Measurements from ENCODE around the gene TRAPPC14.

The TRAPPC14 gene

DNA sequence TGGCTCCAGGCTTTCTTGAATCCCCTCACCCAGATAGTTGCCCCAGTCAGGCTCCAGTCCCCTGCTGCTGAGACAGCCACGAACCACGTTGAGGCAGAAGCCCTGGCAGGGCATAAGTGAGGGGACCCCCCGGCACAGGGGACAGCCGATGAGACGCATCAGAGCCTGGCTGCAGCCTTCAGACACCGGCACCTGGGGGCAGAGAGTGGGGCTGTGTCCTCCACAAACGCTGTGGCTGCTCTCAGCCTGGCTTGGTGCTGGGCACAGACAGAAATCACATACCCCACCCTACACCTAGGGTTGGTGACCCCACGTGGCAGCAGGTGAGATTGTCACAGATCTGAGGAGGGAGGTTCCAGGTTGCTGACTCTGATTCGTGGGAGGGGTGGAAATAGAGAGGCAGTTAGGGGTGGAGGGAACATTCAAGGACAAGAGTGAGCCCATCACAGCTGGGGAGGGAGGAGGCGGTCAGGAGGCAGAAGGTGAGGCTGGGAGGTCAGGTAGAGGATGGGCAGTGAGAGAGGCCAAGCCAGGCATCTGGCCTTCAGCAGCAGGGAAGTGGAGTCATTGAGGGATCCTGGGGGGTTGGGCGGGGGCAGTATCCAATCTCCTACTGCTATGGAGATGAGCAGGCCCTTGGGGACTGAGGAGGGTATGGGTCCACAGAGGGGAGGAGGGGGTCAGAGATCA lies 15.4 kb upstream of the TRAPPC14 start:
- no peak for DNase-seq (ENCODE audit: low read depth in 2 of 2)

DNA sequence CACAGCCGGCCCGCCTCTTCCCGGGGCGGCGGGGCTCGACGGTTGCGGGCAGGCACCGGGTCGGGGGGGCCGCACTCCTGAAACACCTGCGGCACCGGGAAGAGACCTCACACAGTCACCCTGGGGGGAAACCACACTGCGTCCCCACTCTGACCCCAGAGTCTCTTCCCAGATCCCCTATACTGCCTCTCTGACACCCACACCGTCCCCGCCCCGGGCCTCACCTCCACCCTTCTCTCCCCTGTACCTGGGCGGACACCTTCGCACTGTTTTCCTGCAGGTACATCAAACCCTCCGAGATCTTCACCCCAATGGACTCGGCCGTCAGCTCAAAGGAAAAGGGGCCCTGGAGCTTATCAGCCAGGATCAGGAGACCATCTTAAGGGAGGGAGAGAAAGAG lies 13.3 kb upstream of the TRAPPC14 start:
- no peak for DNase-seq (ENCODE audit: low read depth in 2 of 2)

GRCh38 chr7:100171087-100171681 lies 12.7 kb upstream of the TRAPPC14 start:
- no peak for DNase-seq (ENCODE audit: low read depth in 2 of 2)

GRCh38 chr7:100170101-100170897 lies 11.8 kb upstream of the TRAPPC14 start:
- no peak for DNase-seq (ENCODE audit: low read depth in 2 of 2)

DNA sequence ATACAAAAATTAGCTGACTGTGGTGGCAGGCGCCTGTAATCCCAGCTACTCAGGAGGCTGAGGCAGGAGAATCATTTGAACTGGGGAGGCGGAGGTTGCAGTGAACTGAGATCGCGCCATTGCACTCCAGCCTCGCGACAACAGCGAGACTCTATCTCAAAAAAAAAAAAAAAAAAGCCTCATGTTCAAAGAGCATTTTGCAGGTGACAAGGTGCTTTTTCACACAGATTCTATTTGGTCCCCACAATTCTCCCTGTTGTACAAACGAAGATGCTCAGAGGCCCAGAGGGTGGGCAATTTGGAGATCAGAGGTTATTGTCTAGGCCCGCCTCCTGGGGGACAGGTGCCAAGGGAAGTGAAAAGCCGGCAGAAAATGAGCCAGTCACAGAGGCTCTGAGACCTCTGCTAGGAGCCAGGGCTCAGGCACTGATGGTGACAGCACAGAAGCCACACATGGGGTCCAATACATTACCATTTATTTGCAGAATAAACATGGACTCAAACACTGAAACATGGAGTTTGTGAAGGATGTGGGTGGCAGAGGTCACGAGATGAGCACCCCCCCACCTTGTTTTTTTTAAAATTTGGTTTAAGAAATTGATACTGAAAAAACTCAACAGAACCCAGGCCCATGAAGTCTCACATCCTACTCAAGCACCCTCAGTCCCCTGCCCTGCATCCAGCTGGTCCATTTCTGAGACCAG lies 10.8 kb upstream of the TRAPPC14 start:
- DNase-seq (ENCODE audit: low read depth in 2 of 2), result no peak

- DNase-seq (ENCODE audit: low read depth in 2 of 2), result no peak
Measured at GRCh38 chr7:100167912-100168323, 9.4 kb upstream of the TRAPPC14 start.

DNA sequence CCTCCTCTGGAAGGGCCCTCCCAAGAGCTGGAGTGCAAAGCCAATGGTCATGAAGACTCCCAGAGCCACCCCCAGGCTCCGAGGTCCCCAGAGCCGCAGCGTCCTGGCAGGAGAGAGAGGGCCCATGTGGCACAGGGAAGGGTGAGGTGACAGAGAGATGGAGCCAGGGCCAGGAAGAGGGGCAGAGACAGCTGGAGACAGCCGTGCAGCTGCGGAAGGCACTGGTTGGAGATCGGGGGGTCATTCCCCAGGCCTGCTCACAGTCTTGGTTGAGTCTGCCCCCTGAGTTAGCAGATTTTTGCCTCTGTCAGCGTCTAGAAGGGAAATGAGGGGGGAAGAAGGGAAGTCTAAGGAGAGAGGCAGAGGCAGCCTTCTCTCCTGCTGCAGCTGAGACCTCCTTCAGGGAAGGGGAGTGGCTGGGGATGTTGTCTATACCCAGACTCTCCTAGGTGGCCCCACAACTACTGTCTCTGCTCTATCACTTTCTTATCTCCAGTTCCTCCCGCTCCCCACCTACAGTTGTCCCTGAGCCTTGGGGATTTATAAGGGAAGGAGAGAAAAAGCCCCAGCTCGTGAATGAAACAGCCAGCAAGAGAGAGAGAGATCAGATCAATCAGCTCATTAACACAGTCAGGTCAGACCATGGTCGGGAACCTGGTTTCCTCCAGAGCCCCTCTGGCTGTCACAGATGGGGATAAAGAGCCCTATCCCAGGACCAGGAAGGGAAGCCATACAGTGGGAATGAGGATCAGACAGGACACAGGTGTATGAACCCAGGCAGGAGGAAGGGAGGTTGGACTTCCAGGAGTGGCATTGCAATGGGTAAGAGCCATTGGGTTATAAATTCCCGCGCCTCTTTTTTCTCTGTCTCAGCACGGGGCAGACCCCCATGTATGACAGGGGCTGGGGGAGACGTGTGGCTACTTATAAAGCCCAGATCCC lies 8.7 kb upstream of the TRAPPC14 start:
- no peak for DNase-seq (ENCODE audit: low read depth in 2 of 2)

DNA sequence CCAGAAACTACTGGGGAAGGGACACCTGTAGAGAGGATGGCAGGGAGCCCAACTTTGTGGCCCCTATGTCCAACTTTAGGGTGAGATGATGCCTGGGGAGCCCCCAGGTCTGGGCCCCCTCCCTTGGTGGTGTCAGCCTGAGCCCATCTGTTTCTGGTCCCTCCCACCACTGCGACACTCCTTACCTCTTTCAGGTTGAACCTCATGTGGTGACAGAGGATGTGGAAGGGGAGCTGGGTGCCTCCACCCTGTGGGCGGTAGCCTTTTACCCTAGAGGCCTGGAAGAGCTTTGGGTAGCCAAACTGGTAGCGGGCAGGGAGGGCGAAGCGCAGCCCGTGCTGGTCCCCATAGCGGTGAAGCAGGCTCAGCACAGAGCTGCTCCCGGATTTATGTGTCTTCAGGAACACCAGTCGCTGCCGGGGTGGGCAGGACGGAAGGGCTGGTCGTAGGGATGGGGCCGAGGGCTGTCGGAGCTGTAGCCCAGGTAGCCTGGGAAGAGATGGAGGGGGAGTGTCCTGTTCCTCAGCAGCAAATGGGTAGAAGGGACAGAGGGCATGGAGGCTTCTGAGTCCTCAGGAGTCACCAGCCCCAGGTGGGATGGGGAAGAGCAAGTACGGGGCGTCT lies 7.9 kb upstream of the TRAPPC14 start:
- DNase-seq (ENCODE audit: low read depth in 2 of 2), result no peak

DNA sequence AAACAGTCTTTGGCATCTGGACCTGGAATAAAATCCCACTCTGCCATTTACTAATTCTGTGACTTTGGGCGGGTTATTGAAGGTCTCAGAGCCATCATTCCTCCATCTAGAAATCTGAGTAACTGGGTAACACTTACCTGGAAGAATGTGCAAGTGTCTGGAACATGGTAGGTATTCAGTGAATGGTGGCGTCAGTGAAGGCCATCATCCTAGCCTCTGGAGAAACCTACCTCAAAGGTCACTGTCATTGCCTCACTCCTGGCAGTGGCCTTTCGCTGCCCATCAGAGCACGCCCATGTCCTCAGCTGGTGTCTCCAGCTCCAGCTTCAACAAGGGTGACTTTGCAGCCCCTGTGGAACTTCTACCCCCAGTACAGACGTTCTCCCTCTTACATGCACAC lies 5.3 kb upstream of the TRAPPC14 start:
- DNase-seq (ENCODE audit: low read depth in 2 of 2), result no peak

- no peak for DNase-seq (ENCODE audit: low read depth in 2 of 2)
Measured at GRCh38 chr7:100163006-100163531, 4.5 kb upstream of the TRAPPC14 start.

DNA sequence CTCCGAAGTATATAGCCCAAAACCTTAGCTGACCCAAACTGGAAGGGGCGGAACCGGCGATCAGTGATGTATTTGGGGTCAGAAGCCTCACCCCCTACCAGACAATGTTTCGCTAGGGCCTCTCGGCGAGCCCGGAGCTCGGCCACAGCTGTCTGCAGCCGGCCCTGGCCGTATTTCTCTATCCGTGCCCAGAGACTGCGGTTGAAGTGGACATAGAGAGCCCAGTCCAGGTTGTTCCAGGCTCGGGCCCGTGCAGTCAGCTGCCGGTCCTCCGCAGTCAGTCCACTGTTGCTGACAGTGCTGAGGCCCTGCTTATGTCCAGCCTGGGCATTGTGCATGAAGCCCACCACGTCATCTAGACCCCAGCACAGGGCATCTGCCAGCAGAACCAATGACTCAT lies 1.5 kb upstream of the TRAPPC14 start:
- no peak for DNase-seq (ENCODE audit: low read depth in 2 of 2)

- DNase-seq (ENCODE audit: low read depth in 2 of 2), result no peak
Measured at GRCh38 chr7:100159099-100159623, 638 bp upstream of the TRAPPC14 start.

DNA sequence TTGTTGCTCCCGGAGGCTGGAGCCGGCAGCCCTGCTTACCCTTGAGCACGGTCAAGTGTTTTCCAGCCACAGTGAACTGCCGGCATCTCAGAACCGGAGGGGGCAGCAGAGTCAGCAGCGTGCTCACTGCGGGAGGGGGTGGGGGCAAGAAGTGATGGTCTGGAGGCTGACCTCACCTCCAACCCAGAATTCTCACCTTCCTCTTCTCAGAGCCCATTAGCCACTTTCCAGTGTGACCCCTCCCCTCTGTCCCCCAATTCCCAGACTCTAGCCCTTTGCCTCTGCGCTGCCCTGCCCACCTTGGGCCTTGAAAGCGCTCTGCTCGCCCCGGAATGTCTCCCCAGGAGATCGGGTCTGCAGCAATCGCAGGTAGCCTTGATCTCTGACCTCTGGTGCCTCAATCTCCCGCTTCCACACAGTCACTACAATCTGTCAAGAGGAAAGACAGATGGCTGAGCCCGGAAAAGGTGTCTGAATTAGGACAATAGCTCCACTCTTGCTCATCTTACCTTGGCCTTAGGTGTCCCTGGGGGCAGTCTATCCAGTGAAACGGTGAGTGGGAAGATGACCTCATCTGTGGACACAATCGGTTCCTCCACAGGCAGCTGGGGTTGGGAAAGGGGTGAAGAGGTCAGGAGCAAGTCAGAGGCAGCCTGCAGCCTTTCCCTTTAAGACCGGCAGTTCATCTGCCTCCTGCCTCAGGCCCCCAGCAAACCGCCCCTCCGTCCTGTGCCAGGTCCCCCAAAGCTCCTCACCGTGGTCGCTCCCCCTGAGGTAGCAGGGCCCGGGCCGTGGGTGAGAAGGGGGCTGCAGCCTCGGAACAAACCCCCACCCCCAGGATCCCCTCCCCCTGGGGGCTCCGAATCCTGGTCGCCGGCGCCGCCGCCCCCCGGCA lies 942 bp downstream of the TRAPPC14 start:
- DNase-seq (ENCODE audit: low read depth in 2 of 2), result no peak

DNA sequence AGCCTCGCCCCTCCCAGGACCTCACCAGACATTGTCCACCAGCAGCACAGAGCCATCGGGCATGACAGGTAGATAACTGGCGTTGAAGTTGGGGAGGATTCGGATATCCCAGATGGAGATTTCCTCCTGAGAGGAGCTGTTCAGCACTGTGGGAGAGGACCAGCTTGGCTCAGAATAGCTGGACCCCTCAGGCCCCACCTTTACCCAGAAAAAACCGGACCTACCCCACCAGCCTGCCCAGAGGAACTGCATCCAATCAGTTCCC lies 1.5 kb downstream of the TRAPPC14 start:
- DNase-seq (ENCODE audit: low read depth in 2 of 2), result no peak

GRCh38 chr7:100156331-100157068 lies 2.0 kb downstream of the TRAPPC14 start:
- DNase-seq (ENCODE audit: low read depth in 2 of 2), result no peak

GRCh38 chr7:100155553-100156317 lies 2.8 kb downstream of the TRAPPC14 start:
- DNase-seq (ENCODE audit: low read depth in 2 of 2), result no peak

DNA sequence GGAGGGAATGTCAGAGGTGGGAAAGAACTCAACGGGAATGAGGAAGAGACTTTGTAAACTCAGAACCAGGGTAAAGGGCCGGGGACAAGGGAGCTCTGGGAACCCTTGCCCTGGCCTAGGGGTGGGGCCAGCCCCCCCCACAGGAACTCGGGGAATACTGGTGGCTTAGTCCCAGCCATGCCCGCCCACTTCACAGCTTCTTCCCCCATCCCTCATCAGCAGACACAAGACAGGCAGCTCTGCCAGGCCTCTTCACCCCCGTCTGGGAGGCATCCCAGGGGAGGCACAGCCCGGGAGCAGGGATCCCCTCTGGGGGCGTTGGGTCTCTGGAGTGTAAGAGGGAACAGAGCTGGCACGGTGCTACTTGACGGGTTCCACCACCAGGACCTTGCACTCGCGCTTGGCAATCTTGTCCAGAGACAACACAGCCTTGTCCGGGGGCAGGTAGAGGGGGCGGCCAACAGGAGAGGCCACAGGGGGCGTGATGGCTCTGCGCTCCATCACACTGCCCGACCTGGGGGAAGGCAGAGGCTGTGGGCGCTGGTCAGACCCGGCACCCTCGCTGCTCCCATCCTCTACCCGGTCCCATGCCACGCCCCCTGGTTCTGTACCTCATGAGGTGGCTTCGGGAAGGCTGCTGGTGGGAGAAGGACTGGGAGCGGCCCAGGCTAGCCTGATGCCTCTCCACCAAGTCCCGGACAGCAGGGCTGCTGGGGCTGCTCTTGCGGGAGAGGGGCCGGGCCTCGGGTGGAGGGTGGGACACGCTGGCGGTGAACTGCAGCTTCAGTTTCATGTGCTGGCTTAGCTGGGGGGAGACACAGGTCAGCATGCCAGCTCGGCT lies 3.7 kb downstream of the TRAPPC14 start:
- DNase-seq (ENCODE audit: low read depth in 2 of 2), result no peak

Measured in activated CD4-positive, alpha-beta T cell treated with anti-CD3 and anti-CD28 coated beads for 24 hours (primary cell).